ENCODE data around the gene ZSCAN29.

DNA sequence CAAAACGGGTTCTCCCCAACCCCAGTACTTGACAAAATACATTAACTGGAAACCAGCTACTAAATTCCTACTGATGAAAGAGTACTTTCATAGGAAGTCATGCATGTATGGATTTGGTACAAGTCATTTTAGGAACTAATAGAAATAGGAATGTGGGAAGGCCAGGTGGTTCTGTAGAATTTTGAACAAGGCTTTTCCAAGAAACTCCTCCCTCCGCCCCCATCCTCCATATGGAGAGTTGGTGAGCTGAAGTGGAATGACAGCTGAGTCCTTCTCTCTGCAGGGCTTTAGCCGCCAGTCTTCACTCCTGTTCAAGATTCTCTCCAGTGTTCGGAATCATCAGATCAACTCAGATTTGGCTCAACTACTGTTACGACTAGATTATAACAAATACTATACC lies 33.3 kb upstream of the ZSCAN29 start:
- TF ChIP-seq, protein P1, sequence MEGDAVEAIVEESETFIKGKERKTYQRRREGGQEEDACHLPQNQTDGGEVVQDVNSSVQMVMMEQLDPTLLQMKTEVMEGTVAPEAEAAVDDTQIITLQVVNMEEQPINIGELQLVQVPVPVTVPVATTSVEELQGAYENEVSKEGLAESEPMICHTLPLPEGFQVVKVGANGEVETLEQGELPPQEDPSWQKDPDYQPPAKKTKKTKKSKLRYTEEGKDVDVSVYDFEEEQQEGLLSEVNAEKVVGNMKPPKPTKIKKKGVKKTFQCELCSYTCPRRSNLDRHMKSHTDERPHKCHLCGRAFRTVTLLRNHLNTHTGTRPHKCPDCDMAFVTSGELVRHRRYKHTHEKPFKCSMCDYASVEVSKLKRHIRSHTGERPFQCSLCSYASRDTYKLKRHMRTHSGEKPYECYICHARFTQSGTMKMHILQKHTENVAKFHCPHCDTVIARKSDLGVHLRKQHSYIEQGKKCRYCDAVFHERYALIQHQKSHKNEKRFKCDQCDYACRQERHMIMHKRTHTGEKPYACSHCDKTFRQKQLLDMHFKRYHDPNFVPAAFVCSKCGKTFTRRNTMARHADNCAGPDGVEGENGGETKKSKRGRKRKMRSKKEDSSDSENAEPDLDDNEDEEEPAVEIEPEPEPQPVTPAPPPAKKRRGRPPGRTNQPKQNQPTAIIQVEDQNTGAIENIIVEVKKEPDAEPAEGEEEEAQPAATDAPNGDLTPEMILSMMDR (IDR thresholded peaks at IDR 0.05) = no peak
- no peak for TF ChIP-seq POLR2A (IDR thresholded peaks at IDR 0.05)
